Activated naive CD8-positive, alpha-beta T cell (primary cell): ENCODE measurements around the gene EPN2.

Experiments
- H3K27ac Mint-ChIP-seq: one replicate; pipeline ENCODE4 v1.8.0; 2021; ENCODE audit warnings: mixed read lengths
- H3K27me3 Mint-ChIP-seq: one replicate; pipeline ENCODE4 v1.8.0; 2021; ENCODE audit warnings: mixed read lengths
- H3K36me3 Mint-ChIP-seq: one replicate; pipeline ENCODE4 v1.8.0; 2021; ENCODE audit warnings: mixed read lengths
- H3K4me1 Mint-ChIP-seq: one replicate; pipeline ENCODE4 v1.8.0; 2021; ENCODE audit warnings: low read depth, mixed read lengths
- H3K4me3 Mint-ChIP-seq: one replicate; pipeline ENCODE4 v1.8.0; 2021; ENCODE audit warnings: mild to moderate bottlenecking, mixed read lengths
- H3K9me3 Mint-ChIP-seq: one replicate; pipeline ENCODE4 v1.8.0; 2021; ENCODE audit warnings: low read depth, mixed read lengths

EPN2 gene

DNA sequence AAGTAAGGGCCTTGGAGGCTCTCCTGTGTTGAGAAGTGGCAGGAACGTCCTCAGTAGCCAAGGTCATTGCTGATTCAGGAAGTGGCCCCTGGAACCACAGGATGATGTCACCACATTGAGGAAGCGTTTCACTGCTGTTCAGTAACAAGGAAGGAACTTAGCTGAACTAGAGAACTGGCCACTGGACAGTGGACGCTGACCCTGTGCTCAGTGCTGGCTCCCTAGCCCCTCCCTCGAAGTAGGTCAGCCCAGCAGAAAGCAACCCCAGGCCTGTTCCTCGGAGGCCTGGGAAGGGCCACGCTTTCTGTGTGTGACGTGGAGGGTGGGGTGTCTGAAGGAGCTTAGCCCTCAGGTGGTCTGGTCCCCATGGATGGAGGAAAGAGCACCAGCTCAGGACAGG lies 67.0 kb downstream of the EPN2 start:
- Mint-ChIP-seq H3K4me3 (no peak overlapping the region), H3K9me3 (no peaks in the 10 kb centered on the region), H3K27me3 (peaks cover 25% of the 10 kb centered on the region), H3K27ac (no peak overlapping the region), H3K4me1 (peaks cover 24% of the 10 kb centered on the region), H3K36me3 (peaks cover 2% of the 10 kb centered on the region)

DNA sequence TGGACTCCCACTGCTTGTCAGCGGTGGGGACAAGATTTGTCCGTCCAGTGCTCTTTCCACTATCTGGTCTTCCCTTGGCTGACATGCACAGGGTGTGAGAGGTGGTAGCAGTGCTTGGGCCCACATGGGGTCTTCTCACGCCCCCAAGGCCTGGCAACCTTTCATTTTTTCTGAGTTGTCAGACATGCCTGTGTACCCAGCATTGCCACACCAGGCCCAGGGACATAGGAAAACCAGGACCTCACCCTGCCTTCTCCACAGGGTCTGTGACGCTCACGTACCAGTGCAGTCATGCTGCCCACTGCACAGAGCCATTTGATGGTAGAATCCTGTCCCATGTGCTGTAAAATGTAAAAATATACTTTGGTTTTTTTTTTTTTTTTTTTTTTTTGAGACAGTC lies 67.6 kb downstream of the EPN2 start:
- H3K4me3 Mint-ChIP-seq, result no peak overlapping the region
- H3K27ac Mint-ChIP-seq, result no peak overlapping the region
- peaks cover 27% of the 10 kb centered on the region for H3K27me3 Mint-ChIP-seq
- peaks cover 2% of the 10 kb centered on the region for H3K36me3 Mint-ChIP-seq
- H3K4me1 Mint-ChIP-seq, result peaks cover 24% of the 10 kb centered on the region
- H3K9me3 Mint-ChIP-seq, result no peaks in the 10 kb centered on the region

DNA sequence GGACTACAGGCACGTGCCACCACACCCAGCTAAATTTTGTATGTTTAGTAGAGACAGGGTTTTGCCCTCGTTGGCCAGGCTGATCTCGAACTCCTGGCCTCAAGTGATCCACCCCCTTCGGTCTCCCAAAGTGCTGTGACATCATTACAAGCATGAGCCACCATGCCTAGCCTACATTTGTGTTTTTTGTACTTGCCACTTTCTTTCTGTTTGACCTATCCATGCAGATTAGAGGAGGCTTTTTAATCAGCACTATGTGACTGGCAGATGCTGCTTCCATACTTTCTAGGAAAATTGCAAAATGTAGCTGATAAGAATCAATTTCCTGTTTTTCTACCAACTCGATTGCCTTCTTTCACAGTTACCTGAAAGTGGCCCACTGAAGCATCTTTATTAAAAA lies 68.1 kb downstream of the EPN2 start:
- Mint-ChIP-seq H3K27ac (no peak overlapping the region), H3K27me3 (peaks cover 30% of the 10 kb centered on the region), H3K36me3 (peaks cover 5% of the 10 kb centered on the region), H3K4me3 (no peak overlapping the region), H3K9me3 (no peaks in the 10 kb centered on the region), H3K4me1 (peaks cover 24% of the 10 kb centered on the region)

DNA sequence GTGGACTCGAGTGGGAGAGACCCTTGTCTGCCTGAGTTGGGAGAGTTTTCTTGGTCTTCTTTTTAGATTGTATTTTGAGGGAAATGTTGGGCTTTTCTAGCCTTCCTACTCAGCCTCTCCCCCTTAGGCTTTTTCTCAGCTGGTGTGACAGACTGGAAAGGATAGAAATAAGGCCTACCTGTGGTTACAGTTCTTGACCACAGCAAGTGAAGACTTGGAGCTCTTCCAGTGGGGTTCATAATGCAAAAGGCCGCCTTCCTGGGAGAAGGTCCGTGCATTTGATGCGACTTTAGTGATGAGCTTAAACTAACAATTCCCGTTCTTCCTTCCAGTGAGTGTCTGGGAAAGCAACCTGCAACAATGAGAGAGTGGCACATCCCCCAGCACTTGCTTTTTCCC lies 68.6 kb downstream of the EPN2 start:
- Mint-ChIP-seq H3K4me1 (peaks cover 24% of the 10 kb centered on the region), H3K27ac (no peak overlapping the region), H3K36me3 (peaks cover 5% of the 10 kb centered on the region), H3K9me3 (no peaks in the 10 kb centered on the region), H3K27me3 (peaks cover 31% of the 10 kb centered on the region), H3K4me3 (peak overlapping the region; percentile 35)

DNA sequence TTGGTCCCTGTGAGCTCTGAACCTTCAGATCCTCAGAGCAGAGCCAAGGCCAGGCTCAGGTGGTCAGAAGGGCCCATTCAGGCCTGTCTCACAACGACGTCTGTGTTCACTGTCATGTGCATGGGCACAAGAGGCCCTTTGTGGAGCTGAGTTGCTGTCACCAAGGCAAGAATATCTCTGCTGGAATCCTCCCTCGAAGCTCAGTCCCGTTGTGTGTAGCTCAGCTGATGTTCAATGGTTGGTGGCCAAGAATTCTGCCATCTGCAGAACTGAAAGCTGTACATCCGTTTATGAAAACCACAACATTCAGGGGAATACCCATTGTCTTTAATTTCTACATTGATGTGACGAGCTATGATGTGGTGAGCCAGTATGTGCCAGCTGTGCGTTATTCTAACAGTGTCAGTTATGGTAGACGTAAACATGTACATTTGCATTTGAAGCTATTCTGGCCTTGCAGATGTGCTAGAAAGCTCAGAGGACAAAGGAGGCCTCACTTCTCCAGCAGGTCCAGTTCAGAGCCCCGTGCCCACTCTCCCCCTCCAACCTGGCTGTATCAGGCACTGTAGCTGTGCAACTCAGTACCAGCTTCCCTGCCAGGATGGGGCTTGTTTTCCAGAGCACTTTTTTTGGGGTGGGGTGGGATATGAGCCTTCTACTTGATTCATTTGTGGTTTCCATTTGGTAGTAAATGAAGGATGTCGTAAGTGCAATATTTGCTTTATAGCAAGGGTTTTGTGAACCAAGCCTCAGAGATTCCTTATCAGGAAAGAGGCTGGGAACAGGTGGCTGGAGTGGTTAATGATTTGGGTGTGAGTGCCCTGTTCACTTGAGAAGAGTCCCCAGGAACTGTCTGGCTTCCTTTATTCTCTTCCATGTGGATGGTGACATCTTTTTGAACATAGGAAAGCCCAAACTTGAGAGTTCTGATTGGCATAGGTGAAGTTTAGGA lies 69.3 kb downstream of the EPN2 start:
- H3K27me3 Mint-ChIP-seq, result peaks cover 36% of the 10 kb centered on the region
- H3K36me3 Mint-ChIP-seq, result peaks cover 5% of the 10 kb centered on the region
- peak overlapping the region; percentile 35 for H3K4me3 Mint-ChIP-seq
- no peak overlapping the region for H3K27ac Mint-ChIP-seq
- no peaks in the 10 kb centered on the region for H3K9me3 Mint-ChIP-seq
- peaks cover 24% of the 10 kb centered on the region for H3K4me1 Mint-ChIP-seq

DNA sequence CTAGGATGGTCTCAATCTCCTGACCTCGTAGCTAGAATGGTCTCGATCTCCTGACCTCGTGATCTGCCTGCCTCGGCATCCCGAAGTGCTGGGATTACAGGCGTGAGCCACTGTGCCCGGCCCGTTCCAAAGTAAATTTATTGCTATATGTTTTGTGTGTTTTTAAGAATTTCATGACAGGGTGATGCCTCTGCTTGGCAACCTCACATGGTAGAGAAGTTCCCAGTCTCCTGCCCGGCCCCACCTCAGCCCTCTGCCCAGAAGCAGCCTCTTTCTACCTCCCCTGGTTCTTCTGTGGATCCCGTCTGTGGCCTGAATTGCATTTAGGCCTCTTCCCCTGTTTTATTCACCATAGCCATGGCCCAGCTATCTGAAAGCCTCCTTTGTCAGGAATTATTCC lies 70.4 kb downstream of the EPN2 start:
- Mint-ChIP-seq H3K4me1 (peaks cover 24% of the 10 kb centered on the region), H3K36me3 (peaks cover 5% of the 10 kb centered on the region), H3K27ac (no peak overlapping the region), H3K9me3 (no peaks in the 10 kb centered on the region), H3K4me3 (no peak overlapping the region), H3K27me3 (peaks cover 38% of the 10 kb centered on the region)

DNA sequence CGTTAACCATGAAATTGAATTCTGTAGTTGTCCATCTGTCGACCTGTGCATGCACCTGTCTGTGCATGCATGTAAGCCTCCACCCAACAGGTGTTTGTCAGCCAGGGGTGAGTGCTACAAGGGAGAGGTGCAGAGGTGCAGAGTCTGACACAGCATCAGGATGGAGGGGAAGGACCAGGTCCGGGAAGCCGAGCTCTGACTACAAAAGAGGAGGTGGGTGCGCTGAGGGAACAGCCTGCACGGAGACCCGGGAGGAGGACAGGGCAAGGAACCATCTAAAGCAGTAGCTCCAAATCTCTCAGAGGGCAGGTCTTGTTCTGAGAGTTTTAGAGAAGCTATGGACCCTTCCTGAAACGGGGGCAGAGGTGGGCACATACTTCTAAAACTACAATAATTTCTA lies 71.2 kb downstream of the EPN2 start:
- H3K36me3 Mint-ChIP-seq, result peaks cover 6% of the 10 kb centered on the region
- H3K27ac Mint-ChIP-seq, result no peak overlapping the region
- H3K27me3 Mint-ChIP-seq, result peaks cover 39% of the 10 kb centered on the region
- peaks cover 24% of the 10 kb centered on the region for H3K4me1 Mint-ChIP-seq
- H3K9me3 Mint-ChIP-seq, result no peaks in the 10 kb centered on the region
- H3K4me3 Mint-ChIP-seq, result no peak overlapping the region

DNA sequence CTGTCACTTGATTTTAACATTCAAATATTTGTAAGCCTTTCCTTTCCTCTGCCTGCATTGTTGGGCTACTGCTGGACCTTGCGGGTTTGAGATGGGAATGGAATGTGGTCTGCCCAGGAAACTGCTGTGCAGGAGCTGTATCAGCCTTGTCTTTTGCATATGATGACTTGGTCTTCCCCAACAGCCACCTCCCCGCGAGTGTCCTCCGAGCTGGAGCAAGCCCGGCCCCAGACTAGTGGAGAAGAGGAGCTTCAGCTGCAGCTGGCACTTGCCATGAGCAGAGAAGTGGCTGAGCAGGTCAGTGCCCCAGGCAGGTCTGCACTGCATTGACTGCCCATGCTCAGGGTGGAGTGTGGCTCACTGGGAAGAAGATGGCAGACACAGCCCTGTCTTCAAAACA lies 72.5 kb downstream of the EPN2 start:
- H3K27ac Mint-ChIP-seq, result no peak overlapping the region
- peaks cover 45% of the 10 kb centered on the region for H3K27me3 Mint-ChIP-seq
- H3K4me3 Mint-ChIP-seq, result no peak overlapping the region
- H3K36me3 Mint-ChIP-seq, result peaks cover 11% of the 10 kb centered on the region
- peaks cover 24% of the 10 kb centered on the region for H3K4me1 Mint-ChIP-seq
- no peaks in the 10 kb centered on the region for H3K9me3 Mint-ChIP-seq

DNA sequence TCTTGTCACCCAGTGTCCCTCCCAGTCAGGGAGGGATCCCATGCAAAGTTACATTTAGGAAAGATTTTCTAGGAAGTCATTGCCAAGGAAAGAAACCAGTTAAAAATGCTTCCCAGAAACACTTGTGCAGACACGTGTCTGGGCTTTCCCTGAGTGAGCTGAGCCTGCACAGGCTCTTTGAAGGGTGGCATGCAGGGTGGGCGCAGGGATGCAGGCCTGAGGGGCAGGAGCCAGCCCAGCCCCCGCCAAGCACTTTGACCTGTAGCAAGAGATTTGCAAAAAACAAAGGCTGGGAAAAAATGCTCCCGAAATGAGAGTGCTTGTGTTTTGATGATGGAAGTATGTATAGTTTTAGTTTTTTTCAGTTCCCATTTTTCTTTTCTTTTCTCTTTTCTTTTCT lies 73.0 kb downstream of the EPN2 start:
- Mint-ChIP-seq H3K4me1 (peaks cover 23% of the 10 kb centered on the region), H3K27me3 (peaks cover 45% of the 10 kb centered on the region), H3K4me3 (no peak overlapping the region), H3K36me3 (peaks cover 11% of the 10 kb centered on the region), H3K9me3 (no peaks in the 10 kb centered on the region), H3K27ac (no peak overlapping the region)

DNA sequence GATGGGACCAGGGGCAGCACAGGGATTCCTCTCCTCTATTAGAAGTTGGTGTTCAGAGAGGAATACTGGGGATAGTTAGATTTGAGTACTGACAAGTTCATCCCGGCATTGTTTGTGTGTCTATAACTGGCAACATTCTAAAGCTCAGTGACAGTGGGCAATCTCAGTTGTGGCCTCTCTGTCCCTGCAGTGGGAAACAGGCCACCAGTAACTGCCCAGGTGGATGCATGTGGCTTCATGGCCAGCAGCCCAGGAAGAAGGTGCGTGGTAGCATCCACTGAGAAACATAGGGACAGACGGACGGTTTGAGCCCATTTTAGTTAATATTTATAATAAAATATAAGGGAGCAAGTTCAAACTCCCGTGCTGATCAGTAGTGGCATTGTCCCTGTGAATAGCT lies 73.8 kb downstream of the EPN2 start:
- Mint-ChIP-seq H3K27me3 (peaks cover 40% of the 10 kb centered on the region), H3K4me3 (no peak overlapping the region)

DNA sequence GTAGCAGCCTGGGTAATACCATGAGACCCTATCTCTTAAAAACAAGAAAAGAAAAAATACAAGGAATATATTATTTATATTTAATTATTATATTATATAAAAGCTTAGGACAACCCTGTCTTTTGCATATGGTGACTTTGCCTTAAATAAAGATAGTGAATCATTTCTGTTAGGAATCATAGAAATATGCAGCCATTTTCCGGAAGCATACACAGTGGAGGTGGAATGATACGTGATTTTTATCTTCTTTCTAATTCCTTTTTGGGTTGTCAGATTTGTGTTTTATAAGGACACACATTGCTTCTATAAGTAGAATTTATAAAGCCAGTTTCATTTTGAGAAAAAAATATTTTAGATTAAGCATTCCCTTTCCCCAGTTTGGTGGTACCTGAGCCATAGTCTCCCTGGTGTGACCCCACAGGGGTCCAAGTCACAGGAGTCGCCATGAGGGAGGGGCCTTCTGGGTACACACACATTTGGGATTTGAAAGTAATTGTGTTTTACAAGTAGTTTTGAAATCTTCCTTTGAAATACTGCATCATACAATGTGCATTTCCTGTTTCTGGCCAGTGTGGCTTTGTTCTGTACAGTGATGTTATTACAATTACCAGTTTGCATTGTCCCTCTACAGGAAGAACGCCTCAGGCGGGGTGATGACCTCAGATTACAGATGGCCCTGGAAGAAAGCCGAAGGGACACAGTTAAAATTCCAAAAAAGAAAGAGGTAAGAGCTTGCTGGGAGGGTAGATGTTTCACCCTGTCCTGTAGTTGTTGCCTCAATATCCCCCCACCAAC lies 74.5 kb downstream of the EPN2 start:
- Mint-ChIP-seq H3K27me3 (peaks cover 36% of the 10 kb centered on the region), H3K36me3 (peaks cover 11% of the 10 kb centered on the region), H3K4me3 (no peak overlapping the region), H3K4me1 (peaks cover 8% of the 10 kb centered on the region), H3K27ac (no peak overlapping the region), H3K9me3 (no peaks in the 10 kb centered on the region)

More for the DNA sequence above, 73.8 kb downstream of the EPN2 start:
- Mint-ChIP-seq H3K9me3 (no peaks in the 10 kb centered on the region), H3K4me1 (peaks cover 14% of the 10 kb centered on the region), H3K36me3 (peaks cover 11% of the 10 kb centered on the region), H3K27ac (no peak overlapping the region)

DNA sequence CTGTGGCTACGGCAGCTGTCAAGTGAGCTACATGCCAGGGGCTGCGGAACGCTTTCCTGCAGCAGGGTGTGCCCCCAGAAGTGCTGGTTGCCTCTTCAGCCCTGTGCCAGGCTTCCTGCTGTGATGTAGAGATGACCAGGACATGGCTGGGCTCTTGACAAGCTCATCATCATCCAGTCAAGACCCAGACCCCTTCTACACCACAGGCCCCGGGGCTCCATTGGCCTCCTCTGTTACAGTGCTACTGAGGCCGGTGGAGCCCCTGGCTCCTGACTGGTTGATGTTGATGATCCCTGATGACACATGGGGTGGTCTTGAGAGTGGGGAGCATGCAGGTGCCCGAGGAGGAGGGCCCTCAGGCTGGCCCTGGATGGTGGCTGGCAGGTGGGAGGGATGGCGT lies 75.2 kb downstream of the EPN2 start:
- no peak overlapping the region for H3K4me3 Mint-ChIP-seq

DNA sequence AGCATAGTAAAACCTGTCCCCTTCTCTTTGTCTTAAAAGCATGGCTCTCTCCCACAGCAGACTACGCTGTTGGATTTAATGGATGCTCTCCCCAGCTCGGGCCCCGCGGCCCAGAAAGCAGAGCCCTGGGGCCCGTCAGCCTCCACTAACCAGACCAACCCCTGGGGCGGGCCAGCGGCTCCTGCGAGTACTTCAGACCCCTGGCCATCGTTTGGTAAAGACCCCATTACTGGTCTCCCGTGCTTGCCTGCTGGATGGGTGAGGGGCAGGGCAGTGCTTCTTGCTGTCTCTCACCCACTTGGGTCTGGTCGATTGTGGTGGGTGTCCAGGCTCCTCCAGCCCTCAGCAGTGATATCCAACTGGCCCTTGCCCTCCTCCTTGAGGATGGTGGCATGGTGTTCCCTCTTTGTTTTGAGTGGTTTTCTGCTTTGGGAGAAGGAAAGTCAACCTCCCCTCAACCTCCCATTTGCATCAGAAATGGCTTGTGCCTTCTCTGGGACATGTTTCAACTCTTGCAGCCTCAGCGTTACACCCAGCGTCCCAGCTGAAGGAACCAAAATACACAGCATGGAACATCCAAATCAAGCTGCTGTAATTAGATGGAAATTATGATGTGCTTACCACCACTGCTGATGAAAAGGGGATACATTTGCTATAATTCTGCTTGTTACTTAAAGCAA lies 76.0 kb downstream of the EPN2 start:
- Mint-ChIP-seq H3K27ac (no peak overlapping the region), H3K4me1 (no peaks in the 10 kb centered on the region), H3K36me3 (peaks cover 11% of the 10 kb centered on the region), H3K9me3 (no peaks in the 10 kb centered on the region), H3K27me3 (peaks cover 29% of the 10 kb centered on the region), H3K4me3 (no peak overlapping the region)

More for the DNA sequence above, 75.2 kb downstream of the EPN2 start:
- Mint-ChIP-seq H3K27ac (no peak overlapping the region), H3K9me3 (no peaks in the 10 kb centered on the region), H3K27me3 (peaks cover 34% of the 10 kb centered on the region), H3K36me3 (peaks cover 11% of the 10 kb centered on the region), H3K4me1 (peaks cover 4% of the 10 kb centered on the region)

DNA sequence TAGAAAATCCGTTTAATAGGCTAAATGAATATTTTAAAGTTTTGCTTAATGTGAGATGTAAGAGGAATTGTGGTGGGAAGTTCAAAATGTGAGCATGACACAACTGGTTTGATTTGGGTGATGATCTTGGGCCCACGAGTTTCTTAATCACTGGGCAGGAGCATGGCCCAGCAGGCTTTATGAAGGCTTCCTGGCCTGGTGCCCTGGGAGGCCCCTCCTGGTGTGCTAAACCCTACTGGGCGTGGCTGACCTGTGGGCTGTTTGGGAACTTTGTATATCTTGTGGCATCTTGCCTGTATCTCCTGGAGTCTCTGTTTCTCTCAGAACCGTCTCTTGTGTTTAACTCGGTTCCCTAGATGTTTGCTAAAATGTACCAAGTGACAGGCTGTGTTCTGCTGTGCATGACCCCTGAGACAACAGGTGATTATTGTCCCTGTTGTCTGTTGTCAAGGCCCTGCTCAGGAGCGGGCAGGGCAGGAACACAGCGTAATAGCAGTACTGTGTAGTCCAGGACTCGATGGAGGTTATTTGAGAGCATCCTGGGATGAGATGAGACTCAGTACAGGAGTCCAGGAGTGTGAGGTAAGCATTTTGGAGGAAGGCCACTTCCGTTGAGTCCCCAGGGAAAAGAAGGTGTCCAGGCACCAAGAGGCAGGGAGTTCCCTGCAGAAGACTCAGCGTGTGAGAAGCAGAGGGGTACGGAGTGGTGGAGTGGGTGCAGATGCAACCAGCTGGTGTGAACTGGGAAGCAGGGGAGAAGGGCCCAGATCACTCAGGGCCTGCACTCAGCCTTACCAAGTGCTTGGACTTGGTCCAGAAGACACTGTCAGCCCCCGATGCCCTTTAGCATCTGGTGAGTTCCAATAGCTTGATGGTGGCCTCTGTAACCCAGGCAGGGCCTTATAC lies 76.8 kb downstream of the EPN2 start:
- Mint-ChIP-seq H3K9me3 (no peaks in the 10 kb centered on the region), H3K4me1 (no peaks in the 10 kb centered on the region), H3K36me3 (peaks cover 10% of the 10 kb centered on the region), H3K27ac (no peak overlapping the region), H3K27me3 (peaks cover 23% of the 10 kb centered on the region), H3K4me3 (no peak overlapping the region)
